H1 (cell line): Measurements from ENCODE around the gene HADH. TPM values are rescaled to one million over a fixed set of nuclear protein-coding genes. Genes with fewer than 3 reads are reported as not detected.

ENCODE experiments used
- CHD7 ChIP-seq: fragments of 300-600 bp; sonication (generic); IDR thresholded peaks from 2 replicates; pipeline ENCODE4 v1.7.1; 2012; ENCODE audit warnings: low read length, moderate library complexity, mild to moderate bottlenecking, inconsistent platforms; ENCODE audit not compliant: insufficient replicate concordance
- polyA plus RNA-seq, 7 experiments: library from polyadenylated mRNA; depleted of rRNA in 3 of 7; stranded (reverse) in 5 of 7; unstranded in 2 of 7; fragments of >200 nt in 5 of 7; fragments of 200-250 nt in 2 of 7; gene quantifications; 1 replicate in 5 of 7; 2 replicates in 1 of 7; 4 replicates in 1 of 7; pipeline versions ENCODE4 v1.2.1 to v1.2.3, GENCODE V29; 2011 to 2013; ENCODE audit warnings: missing spikeins in 2 of 7, mixed read lengths in 2 of 7
- total RNA-seq: library from RNA; stranded (reverse); fragmentation: NEBNext Ultra II Directional; extraction: Animal tissue kit (Norgen Biotek cat#: 25700); gene quantifications from 2 replicates; pipeline ENCODE4 v1.2.1, GENCODE V29; 2021

Gene HADH
- total and polyA plus RNA-seq, 2 of the 8 experiments (the other 6 are each of a cell fraction or from before 2014, with no cell fraction given): 47.5 to 54.4 TPM

- TF ChIP-seq CHD7: no peak
Observed at GRCh38 chr4:108055787-108056186, 66.1 kb downstream of the HADH start (continued).
